ENCODE data around the gene SGCD.

DNA sequence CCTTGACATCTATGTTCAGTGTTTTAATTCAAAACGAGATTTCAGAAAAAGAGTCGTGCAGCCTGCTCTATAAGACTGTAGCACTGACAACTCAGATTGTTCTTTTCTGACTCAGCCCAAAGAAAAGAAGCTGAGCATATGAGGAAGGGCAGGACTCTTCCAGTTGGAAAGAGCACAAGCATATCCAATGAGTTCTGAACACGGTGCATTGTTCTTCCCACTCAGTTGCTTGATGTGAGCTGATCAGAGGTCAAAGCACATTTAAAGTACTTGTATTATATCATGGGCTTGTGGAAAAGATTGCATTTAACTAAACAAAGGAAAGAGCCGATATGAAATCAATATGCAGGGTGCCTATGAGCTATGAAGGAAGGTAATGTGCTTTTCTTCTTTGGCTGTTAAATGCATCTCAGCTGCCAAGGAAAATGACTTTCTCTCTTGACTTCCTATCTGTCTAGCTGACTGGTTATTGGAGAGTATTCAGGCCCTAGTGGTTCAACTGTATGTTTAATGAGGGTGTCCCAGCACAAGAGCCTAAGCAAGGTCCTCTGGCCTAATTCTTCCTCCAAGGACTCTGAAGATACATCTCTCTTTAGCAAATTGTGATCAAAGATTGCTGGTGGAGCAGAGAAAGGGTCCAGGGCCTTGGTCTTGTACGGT, 296.5 kb downstream of the SGCD start:
- TF ChIP-seq POLR2A (IDR thresholded peaks at IDR 0.05), result no peak
- TF ChIP-seq, protein P1, sequence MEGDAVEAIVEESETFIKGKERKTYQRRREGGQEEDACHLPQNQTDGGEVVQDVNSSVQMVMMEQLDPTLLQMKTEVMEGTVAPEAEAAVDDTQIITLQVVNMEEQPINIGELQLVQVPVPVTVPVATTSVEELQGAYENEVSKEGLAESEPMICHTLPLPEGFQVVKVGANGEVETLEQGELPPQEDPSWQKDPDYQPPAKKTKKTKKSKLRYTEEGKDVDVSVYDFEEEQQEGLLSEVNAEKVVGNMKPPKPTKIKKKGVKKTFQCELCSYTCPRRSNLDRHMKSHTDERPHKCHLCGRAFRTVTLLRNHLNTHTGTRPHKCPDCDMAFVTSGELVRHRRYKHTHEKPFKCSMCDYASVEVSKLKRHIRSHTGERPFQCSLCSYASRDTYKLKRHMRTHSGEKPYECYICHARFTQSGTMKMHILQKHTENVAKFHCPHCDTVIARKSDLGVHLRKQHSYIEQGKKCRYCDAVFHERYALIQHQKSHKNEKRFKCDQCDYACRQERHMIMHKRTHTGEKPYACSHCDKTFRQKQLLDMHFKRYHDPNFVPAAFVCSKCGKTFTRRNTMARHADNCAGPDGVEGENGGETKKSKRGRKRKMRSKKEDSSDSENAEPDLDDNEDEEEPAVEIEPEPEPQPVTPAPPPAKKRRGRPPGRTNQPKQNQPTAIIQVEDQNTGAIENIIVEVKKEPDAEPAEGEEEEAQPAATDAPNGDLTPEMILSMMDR (IDR thresholded peaks at IDR 0.05), result no peak
